ENCODE data around the gene CDH16. TPM values are rescaled to one million over a fixed set of nuclear protein-coding genes. Genes with fewer than 3 reads are reported as not detected.

CDH16 gene
- total RNA-seq, 2 donors from 2014 or later, result not detected

DNA sequence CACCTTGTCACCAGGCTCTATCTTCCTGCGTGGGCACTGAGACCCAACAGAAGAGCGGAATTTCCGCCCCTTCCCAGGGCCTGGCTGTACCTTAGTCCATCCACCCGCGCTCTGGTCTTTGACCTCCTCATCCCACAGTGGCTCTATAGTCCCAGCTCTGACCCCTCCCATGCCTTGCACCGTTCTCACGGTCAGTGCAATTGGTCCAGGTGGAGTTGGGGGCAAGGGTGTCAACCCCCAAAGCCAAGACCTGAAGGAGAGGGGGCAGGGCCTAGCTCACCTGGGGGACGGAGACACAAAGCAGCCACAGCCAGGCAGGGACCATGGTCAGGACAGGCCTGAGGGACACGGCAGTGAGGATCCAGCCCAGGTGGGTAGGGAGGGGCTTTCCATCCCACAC lies 944 bp downstream of the CDH16 start:
- no peak for DNase-seq (ENCODE audit: low spot score)
- intact Hi-C loops (cut with DNase I), result no loop called here

- no peak for DNase-seq (ENCODE audit: low spot score)
- intact Hi-C loops (cut with DNase I), result no loop called here
These were observed 2.2 kb downstream of the CDH16 start for GRCh38 chr16:66916518-66916917.

DNA sequence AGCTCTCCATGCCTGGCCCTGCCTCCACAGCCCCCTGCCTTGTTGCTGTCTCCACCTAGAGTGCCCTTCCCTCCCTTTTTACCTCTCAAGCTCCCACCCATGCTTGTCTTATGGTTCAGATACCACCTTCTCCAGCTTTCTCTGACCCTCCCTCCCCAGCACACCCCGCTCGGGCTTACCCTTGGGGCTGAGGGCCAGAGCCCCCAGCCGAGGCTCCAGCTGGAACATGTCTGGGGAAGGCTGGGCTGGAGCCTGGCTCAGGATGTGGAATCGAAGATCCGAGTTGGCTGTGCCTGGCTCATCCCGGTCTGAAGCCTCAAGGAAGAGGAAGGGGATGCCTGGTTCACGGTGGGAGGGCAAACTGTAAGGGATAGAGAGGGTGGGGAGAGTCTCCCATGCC lies 3.6 kb downstream of the CDH16 start:
- intact Hi-C loops (cut with DNase I), result no loop called here
- no peak for DNase-seq (ENCODE audit: low spot score)

- no peak for DNase-seq (ENCODE audit: low spot score)
- intact Hi-C loops (cut with DNase I), result no loop called here
These were observed 4.1 kb downstream of the CDH16 start for GRCh38 chr16:66914541-66914940.

- intact Hi-C loops (cut with DNase I), result no loop called here
- no peak for DNase-seq (ENCODE audit: low spot score)
These were observed 5.0 kb downstream of the CDH16 start for GRCh38 chr16:66913711-66914110.

DNA sequence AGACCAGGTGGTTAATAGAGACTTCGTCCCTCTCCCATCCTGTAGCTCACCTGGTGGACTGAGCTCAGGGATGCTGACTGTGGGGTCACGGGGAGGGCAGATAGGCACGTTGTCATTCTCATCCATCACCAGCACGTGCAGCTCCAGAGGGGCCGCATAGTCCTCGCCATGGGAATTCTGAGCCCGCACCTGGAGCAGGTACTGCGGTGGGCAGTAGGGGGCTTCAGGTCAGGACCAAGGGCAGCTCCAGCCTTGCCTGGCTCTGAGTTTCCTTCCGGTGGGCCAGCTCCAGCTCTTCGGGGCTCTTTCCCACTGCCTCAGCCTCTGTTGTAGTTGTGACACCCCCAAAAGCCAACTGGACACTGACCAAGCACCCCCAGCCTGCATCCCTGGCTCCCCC lies 5.6 kb downstream of the CDH16 start:
- intact Hi-C loops (cut with DNase I), result no loop called here
- DNase-seq (ENCODE audit: low spot score), result no peak

DNA sequence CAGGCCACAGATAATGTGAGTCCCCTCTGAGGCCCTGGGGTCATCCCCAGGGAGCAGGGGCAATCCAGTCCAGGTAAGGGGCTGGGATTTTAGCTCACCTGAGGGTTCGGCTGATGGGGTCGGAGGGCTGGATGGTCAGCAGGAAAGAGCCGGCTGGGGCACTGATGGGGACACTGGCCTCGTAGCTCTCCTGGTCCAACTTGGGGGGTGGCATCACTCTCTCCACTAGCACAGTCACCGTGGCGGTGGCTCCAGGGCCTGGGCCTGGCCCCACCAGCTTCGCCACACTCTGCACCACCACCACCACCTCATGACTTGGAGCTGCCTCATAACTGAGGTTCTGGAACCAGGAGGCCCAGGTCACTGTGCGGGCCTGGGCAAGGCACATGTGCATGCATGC lies 6.9 kb downstream of the CDH16 start:
- DNase-seq (ENCODE audit: low spot score), result no peak
- intact Hi-C loops (cut with DNase I), result no loop called here

- DNase-seq (ENCODE audit: low spot score), result no peak
- intact Hi-C loops (cut with DNase I), result no loop called here
These were observed 7.6 kb downstream of the CDH16 start for GRCh38 chr16:66911112-66911511.

DNA sequence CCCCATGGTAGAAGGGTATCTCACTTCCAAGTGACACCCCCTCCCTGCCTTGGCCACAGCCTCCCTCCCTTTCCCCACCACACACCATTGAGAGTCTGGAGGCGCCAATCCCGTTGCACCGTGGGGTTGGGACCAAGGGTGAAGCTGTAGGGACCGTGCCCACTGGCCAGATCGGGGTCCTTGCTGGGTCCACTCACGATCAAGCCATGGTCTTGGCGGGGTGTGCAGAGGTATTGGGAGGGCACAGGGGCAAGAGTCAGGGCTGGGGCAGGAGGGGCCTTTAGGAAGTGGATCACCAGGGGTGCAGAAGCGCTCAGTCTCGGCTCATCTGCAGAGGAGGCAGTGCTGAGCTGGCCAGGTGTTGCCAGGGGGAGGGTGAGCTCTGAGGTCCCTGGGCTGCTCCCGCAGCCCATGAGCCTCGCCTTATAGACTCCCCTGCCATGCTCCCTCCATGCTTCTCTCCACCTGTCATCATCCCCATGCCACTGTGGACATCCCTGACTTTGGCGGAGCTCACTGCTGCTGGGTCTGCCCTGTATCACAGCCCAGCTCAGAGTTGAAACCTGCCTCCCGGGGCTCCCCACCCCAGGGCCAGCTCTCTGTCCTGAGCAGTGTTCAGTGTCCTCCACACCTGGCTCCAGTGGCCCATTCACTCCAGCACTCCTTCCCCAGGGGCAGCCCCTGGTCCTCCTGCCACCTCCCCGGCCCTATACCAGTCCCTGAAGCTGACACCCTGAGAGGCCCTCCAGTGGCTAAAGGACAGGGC lies 8.3 kb downstream of the CDH16 start:
- intact Hi-C loops (cut with DNase I), result no loop called here
- no peak for DNase-seq (ENCODE audit: low spot score)

DNA sequence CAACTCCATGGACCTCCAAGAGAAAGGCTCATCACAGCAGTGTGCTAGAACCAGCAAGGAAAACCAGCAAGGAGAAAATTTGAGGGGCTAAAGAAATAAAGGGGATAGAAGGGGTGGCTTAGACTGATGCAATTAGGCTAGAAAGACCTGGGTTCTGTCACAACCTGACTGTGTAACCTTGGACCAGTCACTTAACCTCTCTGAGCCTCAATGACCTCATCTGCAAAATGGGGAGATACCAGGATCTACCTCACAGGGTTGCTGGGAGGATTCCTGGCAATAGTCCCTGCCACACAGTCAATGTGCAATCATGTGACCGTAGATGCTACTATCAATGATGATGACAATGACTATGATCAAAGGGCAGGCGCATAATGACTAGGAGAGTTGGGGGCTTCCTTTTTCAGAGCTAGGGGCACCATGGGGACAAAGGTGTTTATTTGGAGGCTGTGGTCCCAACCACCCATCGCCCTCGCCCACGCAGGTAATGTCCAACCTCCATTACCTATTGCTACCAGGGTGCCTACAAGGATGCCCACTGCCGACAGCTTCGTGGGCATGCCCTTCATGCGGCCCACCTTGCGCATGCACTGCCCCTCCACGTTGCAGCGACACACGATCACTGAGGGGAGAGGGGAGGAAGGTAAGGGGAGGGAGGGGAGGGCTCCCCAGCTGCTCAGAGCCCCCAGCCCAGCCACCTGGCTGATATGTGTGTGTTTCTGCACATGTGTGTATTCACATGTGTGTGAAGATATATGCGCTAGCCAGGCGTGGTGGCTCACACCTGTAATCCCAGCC lies 9.7 kb downstream of the CDH16 start:
- intact Hi-C loops (cut with DNase I), result no loop called here
- DNase-seq (ENCODE audit: low spot score), result no peak

GRCh38 chr16:66908116-66908515 lies 10.6 kb downstream of the CDH16 start:
- intact Hi-C loops (cut with DNase I), result no loop called here

DNA sequence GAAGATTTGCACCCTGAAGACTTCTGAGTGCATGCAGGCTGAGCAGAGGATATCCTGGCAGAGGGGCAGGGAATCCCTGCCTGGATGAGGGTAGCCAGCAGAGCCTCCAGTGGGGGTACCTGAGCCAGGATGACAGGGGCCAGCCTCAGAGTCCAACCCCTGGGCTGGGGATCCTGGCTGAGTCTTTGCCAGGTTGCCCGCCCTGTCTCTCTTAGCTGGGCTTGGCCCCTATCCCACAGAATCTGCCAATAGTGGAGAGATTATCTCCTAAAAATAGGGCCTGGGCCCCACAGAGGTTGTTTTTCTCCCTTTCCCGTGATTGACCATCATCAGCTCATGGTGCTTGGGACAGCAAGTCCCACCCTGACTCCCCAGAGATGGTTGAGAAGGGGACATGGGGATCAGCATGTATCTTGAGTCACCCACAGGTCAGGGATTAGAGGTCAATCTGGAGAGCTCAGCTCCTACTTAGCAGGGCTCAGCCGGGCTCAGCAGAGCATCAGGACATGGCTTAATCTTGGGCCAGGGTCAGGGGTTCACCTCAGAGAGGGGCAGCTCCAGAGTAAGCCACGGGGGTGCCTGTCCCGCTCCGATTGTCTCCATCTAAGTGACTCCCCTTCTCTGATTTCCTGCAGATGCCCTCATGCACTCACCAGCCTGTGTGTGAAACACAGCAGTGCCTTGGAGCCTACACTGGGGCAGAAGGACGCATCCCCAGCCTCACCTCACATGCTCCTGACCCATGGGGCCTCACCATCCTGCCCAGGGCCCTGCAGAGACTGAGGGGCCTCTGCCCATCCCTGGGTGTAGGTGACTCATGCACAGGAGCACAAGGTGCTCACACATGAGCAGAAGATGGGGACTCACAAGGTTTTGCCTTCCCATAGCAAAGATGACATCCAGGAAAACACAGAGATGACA lies 11.5 kb downstream of the CDH16 start:
- intact Hi-C loops (cut with DNase I), result no loop called here
- DNase-seq (ENCODE audit: low spot score), result no peak

More at GRCh38 chr16:66908116-66908515, 10.6 kb downstream of the CDH16 start:
- DNase-seq (ENCODE audit: low spot score), result no peak

DNA sequence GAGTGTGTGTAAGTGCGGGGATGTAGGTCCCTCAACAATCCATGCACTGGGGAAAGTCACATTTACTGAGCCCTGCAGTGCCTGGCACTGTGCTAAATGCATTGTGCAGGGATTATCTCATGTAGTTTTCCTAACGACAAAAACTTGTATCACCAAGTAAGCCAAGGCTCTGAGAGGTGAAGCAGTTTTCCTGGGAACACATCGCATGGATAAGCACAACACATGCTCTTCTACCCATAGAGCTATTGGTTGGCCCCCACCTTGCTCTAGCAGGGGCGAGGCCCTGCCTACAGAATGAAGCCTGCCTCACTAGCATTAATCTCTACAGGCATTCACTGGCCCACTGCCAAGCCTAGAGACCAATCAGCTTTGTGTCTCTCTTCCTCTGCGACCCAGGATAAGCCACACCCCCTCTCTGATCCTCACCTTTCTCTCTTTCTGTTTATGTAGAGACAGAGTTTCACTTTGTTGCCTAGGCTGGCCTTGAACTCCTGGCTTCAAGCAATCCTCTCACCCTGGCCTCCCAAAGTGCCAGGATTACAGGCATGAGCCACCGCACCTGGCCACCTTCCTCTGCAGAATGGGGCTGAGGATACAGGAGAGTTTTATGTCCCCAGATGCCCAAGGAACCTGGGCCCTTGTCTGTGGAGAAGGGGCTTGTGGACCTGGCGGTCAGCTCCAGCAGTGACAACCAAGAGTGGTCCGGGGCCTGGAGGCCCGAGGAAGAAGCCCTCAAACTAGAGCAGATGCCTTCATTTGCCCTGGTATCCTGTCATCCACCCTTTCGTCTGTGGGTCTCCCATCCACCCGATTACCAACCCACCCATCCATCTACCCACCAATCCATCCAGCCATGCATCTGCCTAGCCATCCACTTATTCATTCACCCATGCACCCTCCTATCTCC lies 12.8 kb downstream of the CDH16 start:
- no peak for DNase-seq (ENCODE audit: low spot score)
- intact Hi-C loops (cut with DNase I), result no loop called here

- DNase-seq (ENCODE audit: low spot score), result no peak
- intact Hi-C loops (cut with DNase I), result no loop called here
These were observed 13.6 kb downstream of the CDH16 start for GRCh38 chr16:66904846-66905632.

GRCh38 chr16:66904428-66904845 lies 14.2 kb downstream of the CDH16 start:
- DNase-seq (ENCODE audit: low spot score), result no peak
- intact Hi-C loops (cut with DNase I), result no loop called here

- intact Hi-C loops (cut with DNase I), result no loop called here
- no peak for DNase-seq (ENCODE audit: low spot score)
These were observed 14.9 kb downstream of the CDH16 start for GRCh38 chr16:66903544-66904427.

All from posterior vena cava (tissue), 2 donors.